ELR (cell line): ENCODE measurements around the gene TAGLN2.

Source experiments
- DNase-seq: peaks from one replicate; pipeline ENCODE4 v3.0.0-alpha.2; 2015; ENCODE audit warnings: low read depth

TAGLN2 gene

GRCh38 chr1:159924791-159925718 is at the start of gene TAGLN2:
TSS of gene TAGLN2 (minus strand) at chr1:159925507. CDS start at chr1:159920509, 4,998 bp downstream.
- peak; percentile 91 for DNase-seq

- DNase-seq: no peak
Measured at GRCh38 chr1:159974350-159974965, 49.2 kb upstream of the TAGLN2 start.

GRCh38 chr1:159973350-159973940 is 48.1 kb upstream of the TAGLN2 start:
- no peak for DNase-seq

GRCh38 chr1:159972443-159973205 is 47.3 kb upstream of the TAGLN2 start:
- no peak for DNase-seq

GRCh38 chr1:159970932-159971342 is 45.6 kb upstream of the TAGLN2 start:
- DNase-seq: no peak

GRCh38 chr1:159968901-159969300 is 43.6 kb upstream of the TAGLN2 start:
- no peak for DNase-seq

- no peak for DNase-seq
Measured at GRCh38 chr1:159965263-159965662, 40.0 kb upstream of the TAGLN2 start.

GRCh38 chr1:159964144-159964543 is 38.8 kb upstream of the TAGLN2 start:
- no peak for DNase-seq

- no peak for DNase-seq
Measured at GRCh38 chr1:159962176-159962575, 36.9 kb upstream of the TAGLN2 start.

GRCh38 chr1:159961636-159962035 is 36.3 kb upstream of the TAGLN2 start:
- no peak for DNase-seq

GRCh38 chr1:159960721-159961381 is 35.5 kb upstream of the TAGLN2 start:
- DNase-seq: peak; percentile 54

- no peak for DNase-seq
Measured at GRCh38 chr1:159959451-159959850, 34.1 kb upstream of the TAGLN2 start.

- DNase-seq: no peak
Measured at GRCh38 chr1:159958719-159959380, 33.5 kb upstream of the TAGLN2 start.

GRCh38 chr1:159957824-159958268 is 32.5 kb upstream of the TAGLN2 start:
- no peak for DNase-seq

GRCh38 chr1:159955456-159955855 is 30.1 kb upstream of the TAGLN2 start:
- no peak for DNase-seq

- peak; percentile 68 for DNase-seq
Measured at GRCh38 chr1:159953536-159954515, 28.5 kb upstream of the TAGLN2 start, which contains the start of gene SLAMF9. TSS of gene SLAMF9 (minus strand) at chr1:159954237. CDS start at chr1:159954137, 100 bp downstream.

GRCh38 chr1:159952932-159953331 is 27.6 kb upstream of the TAGLN2 start:
- no peak for DNase-seq

- DNase-seq: no peak
Measured at GRCh38 chr1:159951551-159951950, 26.2 kb upstream of the TAGLN2 start.

GRCh38 chr1:159951016-159951415 is 25.7 kb upstream of the TAGLN2 start:
- DNase-seq: no peak

- DNase-seq: no peak
Measured at GRCh38 chr1:159949981-159950381, 24.7 kb upstream of the TAGLN2 start.
